GM12865 (cell line): ENCODE results near the gene KRT80.

ENCODE experiments used
- DNase-seq: peaks from one replicate; pipeline ENCODE4 v3.0.0; 2010; ENCODE audit warnings: low read depth
- H3K4me3 ChIP-seq: 2 replicates; pipeline ENCODE4 v1.5.1; 2011; ENCODE audit warnings: mild to moderate bottlenecking, low read depth, low read length, control low read depth
- CTCF ChIP-seq: IDR thresholded peaks from 2 replicates; pipeline ENCODE4 v1.5.1; 2011; ENCODE audit warnings: low read length, control low read depth, low read depth, inconsistent platforms; ENCODE audit not compliant: insufficient read depth; ENCODE audit errors: missing control alignments

The KRT80 gene

GRCh38 chr12:52232674-52233461, 41.1 kb upstream of the KRT80 start, which contains the start of gene KRT7:
TSS of gene KRT7 (plus strand) at chr12:52233243. CDS start at chr12:52233297, 54 bp downstream.
- TF ChIP-seq CTCF, result no peak
- no peak for DNase-seq
- H3K4me3 ChIP-seq, result no peak within 1 kb of the TSS

GRCh38 chr12:52232203-52232673, 40.4 kb upstream of the KRT80 start:
- no peak for TF ChIP-seq CTCF
- DNase-seq, result no peak
- no peak overlapping the region for H3K4me3 ChIP-seq

GRCh38 chr12:52231305-52232202, 39.7 kb upstream of the KRT80 start:
- no peak for TF ChIP-seq CTCF
- no peak for DNase-seq
- no peak overlapping the region for H3K4me3 ChIP-seq

- no peak for TF ChIP-seq CTCF
- DNase-seq, result no peak
- no peak overlapping the region for H3K4me3 ChIP-seq
These were observed 38.8 kb upstream of the KRT80 start for GRCh38 chr12:52230364-52231281.

GRCh38 chr12:52229836-52230343, 38.1 kb upstream of the KRT80 start:
- no peak for TF ChIP-seq CTCF
- no peak overlapping the region for H3K4me3 ChIP-seq
- no peak for DNase-seq

- no peak for TF ChIP-seq CTCF
- H3K4me3 ChIP-seq, result no peak overlapping the region
- no peak for DNase-seq
These were observed 37.1 kb upstream of the KRT80 start for GRCh38 chr12:52228931-52229330.
